ENCODE results near the gene SEC22C.

GRCh38 chr3:42539871-42540714, 41.7 kb downstream of the SEC22C start:
- TF ChIP-seq, protein P1, sequence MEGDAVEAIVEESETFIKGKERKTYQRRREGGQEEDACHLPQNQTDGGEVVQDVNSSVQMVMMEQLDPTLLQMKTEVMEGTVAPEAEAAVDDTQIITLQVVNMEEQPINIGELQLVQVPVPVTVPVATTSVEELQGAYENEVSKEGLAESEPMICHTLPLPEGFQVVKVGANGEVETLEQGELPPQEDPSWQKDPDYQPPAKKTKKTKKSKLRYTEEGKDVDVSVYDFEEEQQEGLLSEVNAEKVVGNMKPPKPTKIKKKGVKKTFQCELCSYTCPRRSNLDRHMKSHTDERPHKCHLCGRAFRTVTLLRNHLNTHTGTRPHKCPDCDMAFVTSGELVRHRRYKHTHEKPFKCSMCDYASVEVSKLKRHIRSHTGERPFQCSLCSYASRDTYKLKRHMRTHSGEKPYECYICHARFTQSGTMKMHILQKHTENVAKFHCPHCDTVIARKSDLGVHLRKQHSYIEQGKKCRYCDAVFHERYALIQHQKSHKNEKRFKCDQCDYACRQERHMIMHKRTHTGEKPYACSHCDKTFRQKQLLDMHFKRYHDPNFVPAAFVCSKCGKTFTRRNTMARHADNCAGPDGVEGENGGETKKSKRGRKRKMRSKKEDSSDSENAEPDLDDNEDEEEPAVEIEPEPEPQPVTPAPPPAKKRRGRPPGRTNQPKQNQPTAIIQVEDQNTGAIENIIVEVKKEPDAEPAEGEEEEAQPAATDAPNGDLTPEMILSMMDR (optimal IDR thresholded peaks at IDR 0.05 in 1 of 3, IDR thresholded peaks at IDR 0.05 in 1 of 3, conservative IDR thresholded peaks at IDR 0.05 in 1 of 3; ENCODE audit: extremely low read depth in 1 of 3, insufficient read depth in 2 of 3, low read length in 3 of 3) = peak; percentile 75 to 87 (median 80)
- no peak for TF ChIP-seq EZH2 (IDR thresholded peaks at IDR 0.05; ENCODE audit: low read length)

Measured in keratinocyte (primary cell).